GM23338 (cell line): ENCODE data around the gene TBC1D12. TPM values are rescaled to one million over a fixed set of nuclear protein-coding genes. Genes with fewer than 3 reads are reported as not detected.

Experiments used
- ATAC-seq: fragments of 200-7000 bp; cut with Tn5 transposase; 3 replicates; pipeline ENCODE4 v1.9.1; 2020
- DNase-seq: peaks from one replicate; pipeline ENCODE4 v3.0.0-alpha.2; 2015; ENCODE audit warnings: low spot score
- H2AFZ ChIP-seq: fragments of 200-600 bp; sonication (generic); 2 replicates; pipeline ENCODE4 v1.8.0; 2016; ENCODE audit warnings: antibody characterized with exemption, mild to moderate bottlenecking, moderate library complexity
- H3F3A ChIP-seq: fragments of 200-600 bp; sonication (generic); replicated peaks from 2 replicates; pipeline ENCODE4 v1.8.0; 2017; ENCODE audit warnings: antibody characterized with exemption, mixed run types, low read depth
- H3K27ac ChIP-seq: fragments of 200-600 bp; sonication (generic); 2 replicates; pipeline ENCODE4 v1.6.1; 2016; ENCODE audit warnings: low read depth
- H3K27me3 ChIP-seq: fragments of 200-600 bp; sonication (generic); 2 replicates; pipeline ENCODE4 v1.8.0; 2016; ENCODE audit warnings: mild to moderate bottlenecking, mixed run types, moderate library complexity; ENCODE audit not compliant: insufficient read depth
- H3K36me3 ChIP-seq: fragments of 200-600 bp; sonication (generic); 2 replicates; pipeline ENCODE4 v1.8.0; 2016; ENCODE audit warnings: mild to moderate bottlenecking; ENCODE audit not compliant: insufficient read depth
- H3K4me1 ChIP-seq: fragments of 200-600 bp; sonication (generic); 2 replicates; pipeline ENCODE4 v1.8.0; 2016; ENCODE audit warnings: mild to moderate bottlenecking, moderate library complexity; ENCODE audit not compliant: insufficient read depth
- H3K4me2 ChIP-seq: fragments of 200-600 bp; sonication (generic); 2 replicates; pipeline ENCODE4 v1.7.1; 2017; ENCODE audit warnings: mixed run types
- H3K4me3 ChIP-seq: fragments of 200-600 bp; sonication (generic); 2 replicates; pipeline ENCODE4 v1.6.1; 2016; ENCODE audit warnings: mixed run types
- H3K79me2 ChIP-seq: fragments of 200-600 bp; sonication (generic); replicated peaks from 2 replicates; pipeline ENCODE4 v1.8.0; 2017; ENCODE audit warnings: mild to moderate bottlenecking; ENCODE audit not compliant: insufficient read depth
- H3K9me2 ChIP-seq: fragments of 200-600 bp; sonication (generic); 2 replicates; pipeline ENCODE4 v1.8.0; 2017; ENCODE audit not compliant: insufficient read depth
- H4K20me1 ChIP-seq: fragments of 200-600 bp; sonication (generic); replicated peaks from 2 replicates; pipeline ENCODE4 v1.8.0; 2017; ENCODE audit warnings: mild to moderate bottlenecking; ENCODE audit not compliant: insufficient read depth
- H3K27ac Mint-ChIP-seq: 2 replicates; pipeline ENCODE4 v1.8.0; 2020; ENCODE audit warnings: inconsistent platforms, mild to moderate bottlenecking, moderate library complexity, mixed read lengths
- H3K27me3 Mint-ChIP-seq: 3 replicates; pipeline ENCODE4 v1.8.0; 2022; ENCODE audit warnings: low read depth, mild to moderate bottlenecking, moderate library complexity, mixed read lengths, inconsistent platforms; ENCODE audit not compliant: insufficient read depth, poor library complexity
- H3K36me3 Mint-ChIP-seq: 3 replicates; pipeline ENCODE4 v1.8.0; 2021; ENCODE audit warnings: low read depth, mild to moderate bottlenecking, inconsistent platforms, moderate library complexity, mixed read lengths
- H3K4me1 Mint-ChIP-seq: 3 replicates; pipeline ENCODE4 v1.8.0; 2020; ENCODE audit warnings: mild to moderate bottlenecking, inconsistent platforms, mixed read lengths
- H3K4me3 Mint-ChIP-seq: 3 replicates; pipeline ENCODE4 v1.8.0; 2021; ENCODE audit warnings: moderate library complexity, mild to moderate bottlenecking, inconsistent platforms, mixed read lengths
- H3K9me3 Mint-ChIP-seq: 3 replicates; pipeline ENCODE4 v1.8.0; 2020; ENCODE audit warnings: moderate library complexity, mild to moderate bottlenecking, inconsistent platforms, mixed read lengths
- EZH2 ChIP-seq: fragments of 200-600 bp; sonication (generic); IDR thresholded peaks from one replicate; pipeline ENCODE4 v1.8.0; 2017; ENCODE audit warnings: antibody characterized with exemption, mild to moderate bottlenecking, low read depth; ENCODE audit not compliant: unreplicated experiment
- EZH2phosphoT487 ChIP-seq: fragments of 200-600 bp; sonication (generic); IDR thresholded peaks from one replicate; pipeline ENCODE4 v1.8.1; 2018; ENCODE audit warnings: antibody characterized with exemption; ENCODE audit not compliant: unreplicated experiment
- JUNB ChIP-seq: IDR thresholded peaks from one replicate; pipeline ENCODE4 v1.6.1; 2016; ENCODE audit warnings: antibody characterized with exemption; ENCODE audit not compliant: unreplicated experiment
- NANOG ChIP-seq: IDR thresholded peaks from 2 replicates; pipeline ENCODE4 v1.6.1; 2016; ENCODE audit warnings: antibody characterized with exemption, borderline replicate concordance
- POLR2AphosphoS5 ChIP-seq: IDR thresholded peaks from 2 replicates; pipeline ENCODE4 v1.6.1; 2016; ENCODE audit warnings: antibody characterized with exemption, low read depth
- STAT1 ChIP-seq: IDR thresholded peaks from one replicate; pipeline ENCODE4 v1.6.1; 2016; ENCODE audit warnings: antibody characterized with exemption; ENCODE audit not compliant: unreplicated experiment
- ZNF114 ChIP-seq: fragments of 250-450 bp; sonication (Bioruptor Pico); IDR thresholded peaks from 2 replicates; pipeline ENCODE4 v1.5.0; 2020; ENCODE audit warnings: mild to moderate bottlenecking, moderate library complexity
- ZNF331 ChIP-seq: fragments of 250-450 bp; sonication (Bioruptor Pico); IDR thresholded peaks from 2 replicates; pipeline ENCODE4 v1.5.0; 2020; ENCODE audit warnings: low read depth, mild to moderate bottlenecking, moderate library complexity
- polyA plus RNA-seq: library from polyadenylated mRNA; unstranded; fragments of >200 nt; fragmentation: Nextera tagmentation; extraction: Ambion mirVana; gene quantifications from 2 replicates; pipeline ENCODE4 v1.2.1, GENCODE V29; 2016
- total RNA-seq: library from RNA; depleted of rRNA; stranded (reverse); fragments of >200 nt; shearing (Covaris generic); gene quantifications from 2 replicates; pipeline ENCODE4 v1.2.3, GENCODE V29; 2014
- TF ChIP-seq, protein P1 (sequence below): IDR thresholded peaks from one replicate; pipeline ENCODE4 v1.6.1; 2018; ENCODE audit warnings: antibody characterized with exemption; ENCODE audit not compliant: unreplicated experiment
- TF ChIP-seq, protein P2 (sequence below): fragments of 250-450 bp; sonication (Bioruptor Pico); IDR thresholded peaks from 2 replicates; pipeline ENCODE4 v1.5.0; 2020; ENCODE audit warnings: mild to moderate bottlenecking, moderate library complexity
- TF ChIP-seq, protein P3 (sequence below): IDR thresholded peaks from 2 replicates; pipeline ENCODE4 v1.6.1; 2016; ENCODE audit warnings: antibody characterized with exemption

TBC1D12 gene
- total and polyA plus RNA-seq, 2 experiments from 2014 or later = 2.3 to 3.6 TPM

DNA sequence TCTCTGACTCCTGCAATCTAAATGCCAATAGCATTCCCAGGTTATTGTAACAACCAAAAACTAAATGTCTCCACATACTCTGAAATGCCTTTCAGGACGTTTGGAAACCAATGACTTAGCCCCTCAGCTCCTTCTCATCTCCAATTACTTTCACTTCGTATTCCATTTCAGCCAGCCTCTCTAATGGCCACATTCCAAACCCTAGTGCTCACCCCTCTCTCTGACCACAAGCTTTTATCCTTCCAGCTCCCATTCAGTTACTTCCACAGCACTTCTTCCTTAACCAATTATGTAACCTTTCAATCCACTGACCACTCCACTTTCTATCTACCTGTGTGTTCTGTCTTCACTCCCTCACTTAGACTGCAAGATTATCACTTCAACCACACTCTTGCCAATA, 43.9 kb upstream of the TBC1D12 start:
- Mint-ChIP-seq H3K4me1 (no peaks in the 10 kb centered on the region), H3K27me3 (peaks cover 6% of the 10 kb centered on the region), H3K27ac (no peak overlapping the region), H3K36me3 (peaks cover 58% of the 10 kb centered on the region), H3K9me3 (no peaks in the 10 kb centered on the region; the same call in 2 of the 3 replicates), H3K4me3 (no peak overlapping the region)
- peaks cover 21% of the 10 kb centered on the region for H4K20me1 ChIP-seq
- H3K79me2 ChIP-seq = peaks cover 44% of the 10 kb centered on the region
- DNase-seq (no peak), ATAC-seq (no peak)
- no peak overlapping the region for H3K4me2 ChIP-seq
- H3K27me3 ChIP-seq = peaks cover 4% of the 10 kb centered on the region
- TF ChIP-seq ZNF331 (no peak), ZNF114 (CRISPR knock-in tag) (no peak), EZH2 (no peak), EZH2phosphoT487 (no peak), JUNB (no peak), POLR2AphosphoS5 (no peak), NANOG (no peak), STAT1 (no peak)
- TF ChIP-seq, protein P1, sequence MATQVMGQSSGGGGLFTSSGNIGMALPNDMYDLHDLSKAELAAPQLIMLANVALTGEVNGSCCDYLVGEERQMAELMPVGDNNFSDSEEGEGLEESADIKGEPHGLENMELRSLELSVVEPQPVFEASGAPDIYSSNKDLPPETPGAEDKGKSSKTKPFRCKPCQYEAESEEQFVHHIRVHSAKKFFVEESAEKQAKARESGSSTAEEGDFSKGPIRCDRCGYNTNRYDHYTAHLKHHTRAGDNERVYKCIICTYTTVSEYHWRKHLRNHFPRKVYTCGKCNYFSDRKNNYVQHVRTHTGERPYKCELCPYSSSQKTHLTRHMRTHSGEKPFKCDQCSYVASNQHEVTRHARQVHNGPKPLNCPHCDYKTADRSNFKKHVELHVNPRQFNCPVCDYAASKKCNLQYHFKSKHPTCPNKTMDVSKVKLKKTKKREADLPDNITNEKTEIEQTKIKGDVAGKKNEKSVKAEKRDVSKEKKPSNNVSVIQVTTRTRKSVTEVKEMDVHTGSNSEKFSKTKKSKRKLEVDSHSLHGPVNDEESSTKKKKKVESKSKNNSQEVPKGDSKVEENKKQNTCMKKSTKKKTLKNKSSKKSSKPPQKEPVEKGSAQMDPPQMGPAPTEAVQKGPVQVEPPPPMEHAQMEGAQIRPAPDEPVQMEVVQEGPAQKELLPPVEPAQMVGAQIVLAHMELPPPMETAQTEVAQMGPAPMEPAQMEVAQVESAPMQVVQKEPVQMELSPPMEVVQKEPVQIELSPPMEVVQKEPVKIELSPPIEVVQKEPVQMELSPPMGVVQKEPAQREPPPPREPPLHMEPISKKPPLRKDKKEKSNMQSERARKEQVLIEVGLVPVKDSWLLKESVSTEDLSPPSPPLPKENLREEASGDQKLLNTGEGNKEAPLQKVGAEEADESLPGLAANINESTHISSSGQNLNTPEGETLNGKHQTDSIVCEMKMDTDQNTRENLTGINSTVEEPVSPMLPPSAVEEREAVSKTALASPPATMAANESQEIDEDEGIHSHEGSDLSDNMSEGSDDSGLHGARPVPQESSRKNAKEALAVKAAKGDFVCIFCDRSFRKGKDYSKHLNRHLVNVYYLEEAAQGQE = no peak
- TF ChIP-seq, protein P2, sequence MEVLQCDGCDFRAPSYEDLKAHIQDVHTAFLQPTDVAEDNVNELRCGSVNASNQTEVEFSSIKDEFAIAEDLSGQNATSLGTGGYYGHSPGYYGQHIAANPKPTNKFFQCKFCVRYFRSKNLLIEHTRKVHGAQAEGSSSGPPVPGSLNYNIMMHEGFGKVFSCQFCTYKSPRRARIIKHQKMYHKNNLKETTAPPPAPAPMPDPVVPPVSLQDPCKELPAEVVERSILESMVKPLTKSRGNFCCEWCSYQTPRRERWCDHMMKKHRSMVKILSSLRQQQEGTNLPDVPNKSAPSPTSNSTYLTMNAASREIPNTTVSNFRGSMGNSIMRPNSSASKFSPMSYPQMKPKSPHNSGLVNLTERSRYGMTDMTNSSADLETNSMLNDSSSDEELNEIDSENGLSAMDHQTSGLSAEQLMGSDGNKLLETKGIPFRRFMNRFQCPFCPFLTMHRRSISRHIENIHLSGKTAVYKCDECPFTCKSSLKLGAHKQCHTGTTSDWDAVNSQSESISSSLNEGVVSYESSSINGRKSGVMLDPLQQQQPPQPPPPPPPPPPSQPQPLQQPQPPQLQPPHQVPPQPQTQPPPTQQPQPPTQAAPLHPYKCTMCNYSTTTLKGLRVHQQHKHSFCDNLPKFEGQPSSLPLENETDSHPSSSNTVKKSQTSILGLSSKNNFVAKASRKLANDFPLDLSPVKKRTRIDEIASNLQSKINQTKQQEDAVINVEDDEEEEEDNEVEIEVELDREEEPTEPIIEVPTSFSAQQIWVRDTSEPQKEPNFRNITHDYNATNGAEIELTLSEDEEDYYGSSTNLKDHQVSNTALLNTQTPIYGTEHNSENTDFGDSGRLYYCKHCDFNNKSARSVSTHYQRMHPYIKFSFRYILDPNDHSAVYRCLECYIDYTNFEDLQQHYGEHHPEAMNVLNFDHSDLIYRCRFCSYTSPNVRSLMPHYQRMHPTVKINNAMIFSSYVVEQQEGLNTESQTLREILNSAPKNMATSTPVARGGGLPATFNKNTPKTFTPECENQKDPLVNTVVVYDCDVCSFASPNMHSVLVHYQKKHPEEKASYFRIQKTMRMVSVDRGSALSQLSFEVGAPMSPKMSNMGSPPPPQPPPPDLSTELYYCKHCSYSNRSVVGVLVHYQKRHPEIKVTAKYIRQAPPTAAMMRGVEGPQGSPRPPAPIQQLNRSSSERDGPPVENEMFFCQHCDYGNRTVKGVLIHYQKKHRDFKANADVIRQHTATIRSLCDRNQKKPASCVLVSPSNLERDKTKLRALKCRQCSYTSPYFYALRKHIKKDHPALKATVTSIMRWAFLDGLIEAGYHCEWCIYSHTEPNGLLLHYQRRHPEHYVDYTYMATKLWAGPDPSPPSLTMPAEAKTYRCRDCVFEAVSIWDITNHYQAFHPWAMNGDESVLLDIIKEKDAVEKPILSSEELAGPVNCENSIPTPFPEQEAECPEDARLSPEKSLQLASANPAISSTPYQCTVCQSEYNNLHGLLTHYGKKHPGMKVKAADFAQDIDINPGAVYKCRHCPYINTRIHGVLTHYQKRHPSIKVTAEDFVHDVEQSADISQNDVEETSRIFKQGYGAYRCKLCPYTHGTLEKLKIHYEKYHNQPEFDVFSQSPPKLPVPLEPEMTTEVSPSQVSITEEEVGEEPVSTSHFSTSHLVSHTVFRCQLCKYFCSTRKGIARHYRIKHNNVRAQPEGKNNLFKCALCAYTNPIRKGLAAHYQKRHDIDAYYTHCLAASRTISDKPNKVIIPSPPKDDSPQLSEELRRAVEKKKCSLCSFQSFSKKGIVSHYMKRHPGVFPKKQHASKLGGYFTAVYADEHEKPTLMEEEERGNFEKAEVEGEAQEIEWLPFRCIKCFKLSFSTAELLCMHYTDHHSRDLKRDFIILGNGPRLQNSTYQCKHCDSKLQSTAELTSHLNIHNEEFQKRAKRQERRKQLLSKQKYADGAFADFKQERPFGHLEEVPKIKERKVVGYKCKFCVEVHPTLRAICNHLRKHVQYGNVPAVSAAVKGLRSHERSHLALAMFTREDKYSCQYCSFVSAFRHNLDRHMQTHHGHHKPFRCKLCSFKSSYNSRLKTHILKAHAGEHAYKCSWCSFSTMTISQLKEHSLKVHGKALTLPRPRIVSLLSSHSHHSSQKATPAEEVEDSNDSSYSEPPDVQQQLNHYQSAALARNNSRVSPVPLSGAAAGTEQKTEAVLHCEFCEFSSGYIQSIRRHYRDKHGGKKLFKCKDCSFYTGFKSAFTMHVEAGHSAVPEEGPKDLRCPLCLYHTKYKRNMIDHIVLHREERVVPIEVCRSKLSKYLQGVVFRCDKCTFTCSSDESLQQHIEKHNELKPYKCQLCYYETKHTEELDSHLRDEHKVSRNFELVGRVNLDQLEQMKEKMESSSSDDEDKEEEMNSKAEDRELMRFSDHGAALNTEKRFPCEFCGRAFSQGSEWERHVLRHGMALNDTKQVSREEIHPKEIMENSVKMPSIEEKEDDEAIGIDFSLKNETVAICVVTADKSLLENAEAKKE (CRISPR knock-in tag) = no peak
- TF ChIP-seq, protein P3, sequence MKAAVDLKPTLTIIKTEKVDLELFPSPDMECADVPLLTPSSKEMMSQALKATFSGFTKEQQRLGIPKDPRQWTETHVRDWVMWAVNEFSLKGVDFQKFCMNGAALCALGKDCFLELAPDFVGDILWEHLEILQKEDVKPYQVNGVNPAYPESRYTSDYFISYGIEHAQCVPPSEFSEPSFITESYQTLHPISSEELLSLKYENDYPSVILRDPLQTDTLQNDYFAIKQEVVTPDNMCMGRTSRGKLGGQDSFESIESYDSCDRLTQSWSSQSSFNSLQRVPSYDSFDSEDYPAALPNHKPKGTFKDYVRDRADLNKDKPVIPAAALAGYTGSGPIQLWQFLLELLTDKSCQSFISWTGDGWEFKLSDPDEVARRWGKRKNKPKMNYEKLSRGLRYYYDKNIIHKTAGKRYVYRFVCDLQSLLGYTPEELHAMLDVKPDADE = no peak
- H3F3A ChIP-seq = no peaks in the 10 kb centered on the region
- H3K4me3 ChIP-seq = no peak overlapping the region
- no peak overlapping the region for H2AFZ ChIP-seq
- no peak overlapping the region for H3K27ac ChIP-seq
- H3K4me1 ChIP-seq = peaks cover 4% of the 10 kb centered on the region; the same call in 1 of the 2 replicates
- 0 out of 2 replicates have a peak, but pooled peaks cover 4% of the 10 kb centered on the region for H3K9me2 ChIP-seq
- H3K36me3 ChIP-seq = peaks cover 52% of the 10 kb centered on the region
